ENCODE data around the gene RPL39L. TPM values are rescaled to one million over a fixed set of nuclear protein-coding genes. Genes with fewer than 3 reads are reported as not detected.

The RPL39L gene
- total RNA-seq, 2 donors from 2014 or later: 2.6 to 11.6 TPM

DNA sequence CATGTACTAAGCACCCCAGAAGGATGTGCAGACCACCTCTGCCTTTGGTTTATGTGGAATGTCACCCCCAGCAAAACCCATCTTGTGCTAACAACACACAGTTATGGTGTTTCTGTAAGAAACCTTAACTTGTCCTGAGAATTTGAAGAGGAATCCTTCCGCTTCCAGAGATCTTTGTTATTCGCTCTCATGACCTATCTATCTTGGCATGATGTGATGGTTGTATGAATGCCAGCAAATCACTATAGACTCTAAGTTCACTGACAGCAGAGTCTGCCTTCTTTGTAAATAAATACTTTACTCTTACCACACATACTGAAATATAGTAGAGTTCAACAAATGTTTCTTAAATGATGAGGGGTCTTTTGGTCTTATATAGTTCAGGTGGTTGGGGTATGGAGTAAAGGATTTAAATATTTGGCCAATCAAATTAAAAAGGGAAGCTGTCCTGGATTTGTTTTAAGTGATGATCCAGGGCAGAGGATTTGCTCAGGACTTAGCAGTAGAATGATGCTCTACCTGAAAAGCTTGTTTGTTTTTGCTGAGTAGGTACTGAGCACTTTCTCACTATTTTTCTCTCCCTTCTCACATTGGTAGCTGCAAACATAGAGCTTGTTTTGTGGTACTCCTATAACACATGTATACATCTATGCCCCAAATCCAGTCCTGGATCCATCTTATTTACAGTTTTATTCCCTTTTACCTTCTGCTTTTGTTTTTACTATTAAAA, 30.1 kb upstream of the RPL39L start:
- no peak overlapping the region for H3K9ac ChIP-seq (ENCODE audit: low read depth in 2 of 2, low read length in 2 of 2)
- no peaks in the 10 kb centered on the region for H3K4me1 ChIP-seq
- no peak for DNase-seq
- intact Hi-C loops (cut with DNase I): no loop called here
- no peaks in the 10 kb centered on the region for H3K36me3 ChIP-seq
- H3K9me3 ChIP-seq: no peaks in the 10 kb centered on the region
- no peak for TF ChIP-seq CTCF (IDR thresholded peaks at IDR 0.05)
- no peak overlapping the region for H3K4me3 ChIP-seq
- no peak overlapping the region for H3K27ac ChIP-seq
- no peaks in the 10 kb centered on the region for H3K27me3 ChIP-seq

GRCh38 chr3:187167777-187168176, 28.5 kb upstream of the RPL39L start:
- no peaks in the 10 kb centered on the region for H3K4me1 ChIP-seq
- no peaks in the 10 kb centered on the region for H3K9me3 ChIP-seq
- no peak overlapping the region for H3K27ac ChIP-seq
- TF ChIP-seq CTCF (IDR thresholded peaks at IDR 0.05): no peak
- H3K27me3 ChIP-seq: no peaks in the 10 kb centered on the region
- H3K36me3 ChIP-seq: no peaks in the 10 kb centered on the region
- intact Hi-C loops (cut with DNase I): no loop called here
- no peak overlapping the region for H3K4me3 ChIP-seq
- no peak overlapping the region for H3K9ac ChIP-seq (ENCODE audit: low read depth in 2 of 2, low read length in 2 of 2)
- DNase-seq: no peak

GRCh38 chr3:187166750-187167149, 27.5 kb upstream of the RPL39L start:
- H3K4me1 ChIP-seq: no peaks in the 10 kb centered on the region
- H3K27ac ChIP-seq: no peak overlapping the region
- H3K4me3 ChIP-seq: no peak overlapping the region
- no peaks in the 10 kb centered on the region for H3K27me3 ChIP-seq
- no peaks in the 10 kb centered on the region for H3K9me3 ChIP-seq
- no peaks in the 10 kb centered on the region for H3K36me3 ChIP-seq
- H3K9ac ChIP-seq (ENCODE audit: low read depth in 2 of 2, low read length in 2 of 2): no peak overlapping the region
- no peak for DNase-seq
- no peak for TF ChIP-seq CTCF (IDR thresholded peaks at IDR 0.05)
- intact Hi-C loops (cut with DNase I): no loop called here

DNA sequence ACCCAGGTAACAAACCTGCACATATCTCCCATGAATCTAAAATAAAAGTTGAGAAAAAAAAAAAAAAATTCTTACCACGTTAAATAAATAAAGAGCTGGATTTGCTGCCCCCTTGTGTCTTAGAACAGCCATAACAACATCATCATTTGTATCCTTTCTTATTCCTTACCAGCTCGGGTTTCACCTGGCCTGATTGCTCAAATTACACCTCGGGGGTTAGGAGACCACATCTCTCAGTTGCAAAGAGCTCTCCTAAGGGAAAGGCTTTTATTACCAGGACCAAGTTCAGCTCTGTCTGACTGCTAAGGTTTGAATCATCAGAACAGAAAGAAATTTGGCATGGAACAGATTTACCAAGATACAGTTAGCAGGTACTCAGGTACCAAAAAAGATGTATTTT, 25.8 kb upstream of the RPL39L start:
- peak; percentile 52 for TF ChIP-seq CTCF (IDR thresholded peaks at IDR 0.05)
- peak; percentile 35 for DNase-seq
- intact Hi-C loops (cut with DNase I): loop anchor here (2.0 kb wide), 1 partner anchor 50 kb away; no protein-coding TSS in a partner anchor

DNA sequence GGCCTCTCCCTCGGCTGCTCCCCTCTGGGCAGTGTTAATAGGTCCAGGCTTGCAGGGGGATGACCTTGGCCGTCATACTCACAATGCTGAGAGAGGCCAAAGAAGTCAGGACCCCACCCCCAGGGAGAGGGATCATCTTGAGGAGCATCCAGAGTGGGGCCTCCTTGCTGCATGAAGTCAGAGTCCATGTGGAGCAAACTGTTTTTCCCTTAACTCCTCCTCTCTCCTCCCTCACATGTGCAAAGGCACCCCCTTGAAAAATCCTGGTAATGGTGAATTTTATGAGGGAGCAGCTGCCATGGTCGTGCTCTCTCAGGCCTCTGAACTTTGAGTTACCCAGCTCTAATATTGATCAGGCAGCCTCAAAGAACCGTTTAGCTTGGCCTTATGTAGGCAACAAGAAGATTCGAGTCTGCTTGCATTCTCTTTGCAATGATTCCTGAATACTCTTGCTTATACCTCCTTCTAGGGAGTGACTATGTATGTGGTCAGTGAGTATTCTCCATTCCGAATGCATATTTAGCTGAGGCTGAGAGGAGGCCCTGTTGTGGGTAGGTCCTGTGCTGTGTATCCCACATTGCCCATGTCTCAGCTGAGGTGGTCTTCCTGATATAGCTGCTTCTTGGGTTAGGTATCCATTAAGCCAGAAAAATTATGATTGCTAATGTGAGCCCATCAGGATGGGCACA, 23.1 kb upstream of the RPL39L start:
- no peak overlapping the region for H3K9ac ChIP-seq (ENCODE audit: low read depth in 2 of 2, low read length in 2 of 2)
- no peaks in the 10 kb centered on the region for H3K9me3 ChIP-seq
- no peak overlapping the region for H3K27ac ChIP-seq
- no peaks in the 10 kb centered on the region for H3K36me3 ChIP-seq
- intact Hi-C loops (cut with DNase I): loop anchor here (5.0 kb wide), 1 partner anchor 310 kb away; no protein-coding TSS in a partner anchor
- TF ChIP-seq CTCF (IDR thresholded peaks at IDR 0.05): no peak
- H3K27me3 ChIP-seq: no peaks in the 10 kb centered on the region
- H3K4me3 ChIP-seq: no peak overlapping the region
- H3K4me1 ChIP-seq: no peaks in the 10 kb centered on the region
- DNase-seq: no peak

More for the DNA sequence above, 25.8 kb upstream of the RPL39L start:
- no peak overlapping the region for H3K9ac ChIP-seq (ENCODE audit: low read depth in 2 of 2, low read length in 2 of 2)
- no peaks in the 10 kb centered on the region for H3K36me3 ChIP-seq
- H3K4me1 ChIP-seq: no peaks in the 10 kb centered on the region
- H3K27ac ChIP-seq: no peak overlapping the region
- H3K9me3 ChIP-seq: no peaks in the 10 kb centered on the region
- no peak overlapping the region for H3K4me3 ChIP-seq
- H3K27me3 ChIP-seq: no peaks in the 10 kb centered on the region

Measured in colonic mucosa (tissue), 4 donors.